CD14-positive monocyte (primary cell): ENCODE results near the gene NR6A1. TPM values are rescaled to one million over a fixed set of nuclear protein-coding genes. Genes with fewer than 3 reads are reported as not detected.

Experiments
- DNase-seq, 3 donors: peaks; one replicate each; pipeline ENCODE4 v3.0.0-alpha.2; 2011 to 2022
- H2AFZ ChIP-seq: 2 replicates; pipeline ENCODE4 v1.6.0; 2012; ENCODE audit warnings: mild to moderate bottlenecking, low read depth, low read length, inconsistent platforms; ENCODE audit not compliant: insufficient read depth, poor library complexity, severe bottlenecking
- H3K27ac ChIP-seq, 2 donors: 1 replicate in 1 of 2; 2 replicates in 1 of 2; pipeline ENCODE4 v1.5.1; 2012 to 2013; ENCODE audit warnings: low read length in 2 of 2, control low read depth in 1 of 2, inconsistent platforms in 1 of 2, low read depth in 1 of 2, mild to moderate bottlenecking in 1 of 2
- H3K27me3 ChIP-seq, 2 donors: one replicate each; pipeline versions ENCODE4 v1.6.0 to v1.6.1; 2011 to 2013; ENCODE audit warnings: low read length in 2 of 2; ENCODE audit not compliant: control insufficient read depth in 2 of 2, insufficient read depth in 2 of 2
- H3K36me3 ChIP-seq, 2 donors: replicated peaks in 1 of 2; 1 replicate in 1 of 2; 2 replicates in 1 of 2; pipeline versions ENCODE4 v1.5.1 to v1.6.1; 2012 to 2013; ENCODE audit warnings: low read length in 2 of 2, control low read depth in 1 of 2, inconsistent platforms in 1 of 2, mild to moderate bottlenecking in 1 of 2; ENCODE audit not compliant: insufficient read depth in 2 of 2, control insufficient read depth in 1 of 2
- H3K4me1 ChIP-seq, 2 donors: 1 replicate in 1 of 2; 2 replicates in 1 of 2; pipeline versions ENCODE4 v1.5.1 to v1.6.1; 2012 to 2013; ENCODE audit warnings: low read length in 2 of 2, control low read depth in 1 of 2, inconsistent platforms in 1 of 2, mild to moderate bottlenecking in 1 of 2, moderate library complexity in 1 of 2; ENCODE audit not compliant: insufficient read depth in 2 of 2, control insufficient read depth in 1 of 2
- H3K4me2 ChIP-seq: replicated peaks from 2 replicates; pipeline ENCODE3; 2012; ENCODE audit warnings: low read length, moderate library complexity, mild to moderate bottlenecking; ENCODE audit not compliant: poor library complexity, severe bottlenecking; ENCODE audit errors: extremely low read depth
- H3K4me3 ChIP-seq, 3 experiments: fragments of 200-600 bp in 1 of 3; sonication (generic) in 1 of 3; replicated peaks in 1 of 3; 1 replicate in 2 of 3; 2 replicates in 1 of 3; pipeline ENCODE4 v1.5.1; 2011 to 2013; ENCODE audit warnings: low read length in 3 of 3, mild to moderate bottlenecking in 3 of 3, control low read depth in 2 of 3, low read depth in 2 of 3, inconsistent platforms in 1 of 3, moderate library complexity in 1 of 3
- H3K79me2 ChIP-seq: 2 replicates; pipeline ENCODE4 v1.6.0; 2012; ENCODE audit warnings: mild to moderate bottlenecking, control low read depth, inconsistent platforms, low read length, moderate library complexity; ENCODE audit not compliant: insufficient read depth
- H3K9ac ChIP-seq: 2 replicates; pipeline ENCODE4 v1.6.0; 2017; ENCODE audit warnings: low read length, mild to moderate bottlenecking; ENCODE audit not compliant: insufficient read depth, poor library complexity, severe bottlenecking
- H3K9me3 ChIP-seq, 2 donors: replicated peaks in 1 of 2; 1 replicate in 1 of 2; 2 replicates in 1 of 2; pipeline versions ENCODE4 v1.5.1 to v1.6.1; 2012 to 2013; ENCODE audit warnings: low read length in 2 of 2, control low read depth in 1 of 2; ENCODE audit not compliant: control insufficient read depth in 1 of 2, insufficient read depth in 1 of 2
- H4K20me1 ChIP-seq: 2 replicates; pipeline ENCODE4 v1.6.0; 2012; ENCODE audit warnings: mild to moderate bottlenecking, low read length, control low read depth, moderate library complexity; ENCODE audit not compliant: insufficient read depth
- H3K27ac Mint-ChIP-seq, 7 donors: one replicate each; pipeline ENCODE4 v1.8.0; 2020; ENCODE audit warnings: mild to moderate bottlenecking in 7 of 7, mixed read lengths in 7 of 7, moderate library complexity in 6 of 7, inconsistent platforms in 2 of 7
- H3K27me3 Mint-ChIP-seq, 3 donors: one replicate each; pipeline ENCODE4 v1.8.0; 2021 to 2022; ENCODE audit warnings: low read depth in 3 of 3, mild to moderate bottlenecking in 3 of 3, mixed read lengths in 3 of 3, moderate library complexity in 3 of 3, inconsistent platforms in 1 of 3
- H3K36me3 Mint-ChIP-seq, 2 donors: one replicate each; pipeline ENCODE4 v1.8.0; 2020; ENCODE audit warnings: mixed read lengths in 2 of 2, inconsistent platforms in 1 of 2, mild to moderate bottlenecking in 1 of 2
- H3K4me1 Mint-ChIP-seq: one replicate; pipeline ENCODE4 v1.8.0; 2020; ENCODE audit warnings: mild to moderate bottlenecking, mixed read lengths
- H3K4me3 Mint-ChIP-seq, 2 donors: one replicate each; pipeline ENCODE4 v1.8.0; 2020; ENCODE audit warnings: mild to moderate bottlenecking in 2 of 2, mixed read lengths in 2 of 2, moderate library complexity in 1 of 2
- H3K9me3 Mint-ChIP-seq, 7 donors: one replicate each; pipeline ENCODE4 v1.8.0; 2020 to 2022; ENCODE audit warnings: mixed read lengths in 7 of 7, mild to moderate bottlenecking in 6 of 7, moderate library complexity in 6 of 7, inconsistent platforms in 2 of 7
- CTCF ChIP-seq: fragments of 200-600 bp; IDR thresholded peaks from one replicate; pipeline ENCODE4 v1.8.0; 2022; ENCODE audit warnings: antibody characterized with exemption, mild to moderate bottlenecking
- WGBS: methylation state at CpG from one replicate; pipeline ENCODE4 v1.1.5; 2013; ENCODE audit warnings: missing lambda C conversion rate; ENCODE audit not compliant: insufficient coverage; 5-methylcytosine and 5-hydroxymethylcytosine counted together
- intact Hi-C, 2 donors: fragments of 100-400 bp; cut with micrococcal nuclease; formaldehyde crosslinking; loops; one replicate each; pipeline versions ENCODE4 v1.15.0 to v1.15.1; 2023
- polyA plus RNA-seq, 3 donors: library from polyadenylated mRNA; depleted of rRNA in 1 of 3; unstranded in 2 of 3; stranded (reverse) in 1 of 3; fragments of 300-500 nt in 2 of 3; fragments of >200 nt in 1 of 3; fragmentation: Illumina TruSeq in 2 of 3; gene quantifications; 1 replicate in 2 of 3; 2 replicates in 1 of 3; pipeline ENCODE4 v1.2.3, GENCODE V29; 2012 to 2021

NR6A1 gene
- polyA plus RNA-seq, 3 donors, result 0.15 to 2.9 (median 0.28) TPM

GRCh38 chr9:124473310-124473709 is 297.8 kb downstream of the NR6A1 start:
- Mint-ChIP-seq H3K4me1 (peaks cover 15% of the 10 kb centered on the region), H3K9me3 (peaks cover 0 to 4% (median 0%) of the 10 kb centered on the region in 7 donors), H3K27ac (no peak overlapping the region), H3K36me3 (no peaks in the 10 kb centered on the region), H3K27me3 (peaks cover 10 to 26% (median 15%) of the 10 kb centered on the region in 3 donors), H3K4me3 (no peak overlapping the region)
- WGBS, result 97% methylated on average over 10 of the region's 10 CpGs
- no peak for TF ChIP-seq CTCF
- Histone ChIP-seq H3K27ac (no peak overlapping the region), H3K27me3 (peaks cover 0 to 13% of the 10 kb centered on the region in 2 donors), H3K79me2 (no peaks in the 10 kb centered on the region), H4K20me1 (no peaks in the 10 kb centered on the region), H3K36me3 (no peaks in the 10 kb centered on the region), H3K9ac (no peak overlapping the region), H2AFZ (no peak overlapping the region), H3K4me2 (no peak overlapping the region), H3K4me1 (peaks cover 15 to 20% of the 10 kb centered on the region in 2 donors), H3K4me3 (no peak overlapping the region), H3K9me3 (no peaks in the 10 kb centered on the region)
- intact Hi-C loops, result no loop called here
- no peak for DNase-seq

- no peak for DNase-seq
- 94% methylated on average over 6 of the region's 7 CpGs for WGBS
- intact Hi-C loops, result no loop called here
- H3K79me2 ChIP-seq, result no peaks in the 10 kb centered on the region
- peaks cover 0 to 1% (median 0%) of the 10 kb centered on the region in 7 donors for H3K9me3 Mint-ChIP-seq
- no peak overlapping the region for H3K27ac ChIP-seq
- H2AFZ ChIP-seq, result no peak overlapping the region
- H3K9me3 ChIP-seq, result no peaks in the 10 kb centered on the region
- no peak overlapping the region for H3K4me3 ChIP-seq
- no peak overlapping the region for H3K4me2 ChIP-seq
- no peak overlapping the region for H3K9ac ChIP-seq
- H3K4me1 ChIP-seq, result peaks cover 15 to 18% of the 10 kb centered on the region in 2 donors
- H3K27me3 Mint-ChIP-seq, result peaks cover 5 to 20% (median 11%) of the 10 kb centered on the region in 3 donors
- H3K4me3 Mint-ChIP-seq, result no peak overlapping the region
- TF ChIP-seq CTCF, result no peak
- H3K36me3 ChIP-seq, result no peaks in the 10 kb centered on the region
- H4K20me1 ChIP-seq, result no peaks in the 10 kb centered on the region
- H3K4me1 Mint-ChIP-seq, result peaks cover 15% of the 10 kb centered on the region
- H3K36me3 Mint-ChIP-seq, result no peaks in the 10 kb centered on the region
- H3K27me3 ChIP-seq, result peaks cover 0 to 9% of the 10 kb centered on the region in 2 donors
- no peak overlapping the region for H3K27ac Mint-ChIP-seq
These were observed 298.3 kb downstream of the NR6A1 start for GRCh38 chr9:124472770-124473169.
